ENCODE measurements around the gene KRT1. TPM values are rescaled to one million over a fixed set of nuclear protein-coding genes. Genes with fewer than 3 reads are reported as not detected.

The KRT1 gene
- total and polyA plus RNA-seq, 4 experiments from 2014 or later: 0.67 to 25.5 (median 21.0) TPM; not detected in 1

DNA sequence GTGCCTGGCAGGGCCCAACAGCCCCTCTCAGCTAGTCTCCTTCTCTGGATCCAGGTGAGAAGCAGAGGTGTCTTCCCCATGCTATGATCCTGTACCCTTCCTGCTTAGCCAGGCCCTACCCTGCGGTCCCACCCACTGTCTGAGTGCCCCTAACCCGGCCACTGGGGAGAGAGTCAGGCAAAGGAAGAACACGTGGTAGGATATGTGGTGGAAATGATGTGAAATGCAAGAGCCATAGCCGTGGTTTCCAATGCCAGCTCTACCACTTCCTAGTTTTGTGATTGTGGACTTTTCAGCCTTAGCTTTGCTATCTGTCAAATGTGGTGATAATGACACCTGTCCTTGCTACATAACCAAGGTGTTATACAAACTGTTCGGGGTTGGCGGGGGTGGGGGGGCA, 44.0 kb downstream of the KRT1 start:
- Histone ChIP-seq H3K27me3 (ENCODE audit: insufficient read depth, low read length) (no peaks in the 10 kb centered on the region), H3K4me3 (ENCODE audit: low read length in 2 of 2) (no peak overlapping the region), H3K4me1 (ENCODE audit: insufficient read depth, low read length) (peaks cover 10% of the 10 kb centered on the region), H3K9me3 (ENCODE audit: control insufficient read depth in 1 of 2, low read length in 2 of 2) (no peaks in the 10 kb centered on the region), H3K36me3 (ENCODE audit: insufficient read depth, low read length) (no peaks in the 10 kb centered on the region), H3K27ac (ENCODE audit: low read depth, low read length) (no peak overlapping the region)
- peaks cover 3 to 7% of the 10 kb centered on the region in 2 donors for H3K27me3 Mint-ChIP-seq
- no peaks in the 10 kb centered on the region for H3K36me3 Mint-ChIP-seq
- H3K4me1 Mint-ChIP-seq: peaks cover 6 to 39% (median 22%) of the 10 kb centered on the region in 4 donors
- no peak overlapping the region for H3K27ac Mint-ChIP-seq
- POLR2A ChIA-PET (ENCODE audit: partially characterized antibody): no interaction called here
- H3K9me3 Mint-ChIP-seq: peaks cover 0 to 2% (median 0%) of the 10 kb centered on the region in 8 donors
- H3K4me3 Mint-ChIP-seq: no peak overlapping the region
- DNase-seq: no peak
- intact Hi-C loops (cut with micrococcal nuclease): no loop called here
- CTCF ChIA-PET (ENCODE audit: partially characterized antibody): no interaction called here

DNA sequence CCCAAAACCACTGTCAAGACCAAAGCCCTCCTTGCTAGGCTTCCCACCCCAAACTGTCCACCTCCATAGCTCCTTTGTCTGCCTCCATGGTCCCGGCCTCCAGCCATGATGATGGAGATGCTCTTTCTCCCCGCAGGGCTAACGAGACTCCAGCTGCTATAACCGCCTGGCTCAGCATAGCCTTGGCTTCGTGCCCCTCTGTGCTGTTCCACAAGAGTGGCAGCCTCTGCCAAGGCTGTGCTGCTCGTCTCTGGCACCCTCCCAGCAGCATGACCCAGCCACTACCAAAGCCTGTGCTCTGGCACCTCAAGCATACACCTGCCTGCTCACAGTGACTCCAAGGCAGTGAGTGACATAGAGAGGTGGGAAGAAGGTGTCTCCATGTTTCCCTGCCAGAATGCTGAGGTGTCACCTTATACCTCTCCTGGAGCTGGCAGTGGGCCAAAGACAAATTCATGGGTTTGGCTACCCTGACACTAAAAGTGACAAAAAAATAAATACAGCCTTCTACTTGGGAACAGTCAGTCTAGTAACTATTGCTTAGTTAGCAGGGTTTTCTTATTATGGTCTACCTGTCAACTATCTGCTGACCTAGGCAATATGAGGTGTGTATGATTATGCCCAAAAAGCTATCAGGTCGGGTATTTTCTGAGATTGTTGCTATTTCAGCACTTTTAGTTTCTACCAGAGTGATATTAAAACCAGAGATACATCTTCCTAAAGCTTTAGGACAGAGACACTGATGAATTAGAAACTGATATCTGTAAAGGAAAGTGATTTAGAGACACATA, 45.7 kb downstream of the KRT1 start:
- Mint-ChIP-seq H3K36me3 (no peaks in the 10 kb centered on the region), H3K27me3 (peaks cover 3% of the 10 kb centered on the region in 2 donors), H3K4me1 (peaks cover 12 to 52% (median 33%) of the 10 kb centered on the region in 4 donors), H3K27ac (peak overlapping the region in 5 of 7 donors; percentile 28 to 85 (median 54)), H3K9me3 (peaks cover 0 to 1% (median 0%) of the 10 kb centered on the region in 8 donors), H3K4me3 (peak overlapping the region in 1 of 8 donors; percentile 54)
- Histone ChIP-seq H3K4me1 (ENCODE audit: insufficient read depth, low read length) (peaks cover 21% of the 10 kb centered on the region), H3K36me3 (ENCODE audit: insufficient read depth, low read length) (no peaks in the 10 kb centered on the region), H3K27ac (ENCODE audit: low read depth, low read length) (no peak overlapping the region), H3K4me3 (ENCODE audit: low read length in 2 of 2) (no peak overlapping the region), H3K27me3 (ENCODE audit: insufficient read depth, low read length) (no peaks in the 10 kb centered on the region), H3K9me3 (ENCODE audit: control insufficient read depth in 1 of 2, low read length in 2 of 2) (no peaks in the 10 kb centered on the region)
- intact Hi-C loops (cut with micrococcal nuclease): no loop called here
- ChIA-PET CTCF (ENCODE audit: partially characterized antibody) (interaction anchor here (0.6 to 2.2 kb wide), 5 partner anchors 13 to 51 kb away, joined by 3 to 20 read pairs (median 4); no protein-coding TSS in a partner anchor), POLR2A (ENCODE audit: partially characterized antibody) (interaction anchor here (1.0 to 5.1 kb wide), 3 partner anchors 11 to 18 kb away, joined by 3 to 20 read pairs (median 4); no protein-coding TSS in a partner anchor)
- no peak for DNase-seq

DNA sequence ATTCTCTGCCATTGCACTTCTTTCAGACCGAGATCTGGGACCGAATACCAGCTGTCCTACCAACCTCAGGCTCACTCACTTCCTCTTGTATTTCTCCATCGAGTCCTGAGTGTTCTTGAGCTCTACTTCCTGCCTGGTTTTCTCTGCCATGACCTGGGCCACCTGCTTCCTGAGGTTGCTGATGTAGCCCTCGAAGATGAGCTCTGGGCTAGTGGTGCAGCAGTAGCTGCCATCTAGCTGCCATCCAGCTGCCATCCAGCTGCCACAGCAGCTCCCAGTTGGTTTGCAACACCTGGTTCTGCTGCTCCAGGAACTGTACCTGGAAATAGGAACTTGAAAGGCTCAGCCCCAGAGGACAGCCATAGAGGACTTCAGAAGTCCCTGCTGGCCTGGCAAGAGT, 46.8 kb downstream of the KRT1 start:
- H3K4me1 ChIP-seq (ENCODE audit: insufficient read depth, low read length): peaks cover 21% of the 10 kb centered on the region
- Mint-ChIP-seq H3K27ac (peak overlapping the region in 5 of 7 donors; percentile 13 to 92 (median 39)), H3K36me3 (no peaks in the 10 kb centered on the region), H3K27me3 (peaks cover 1 to 3% of the 10 kb centered on the region in 2 donors), H3K4me1 (peaks cover 14 to 57% (median 34%) of the 10 kb centered on the region in 4 donors), H3K9me3 (peaks cover 0 to 2% (median 0%) of the 10 kb centered on the region in 8 donors), H3K4me3 (peak overlapping the region in 5 of 8 donors; percentile 1 to 58 (median 44))
- no peak overlapping the region for H3K27ac ChIP-seq (ENCODE audit: low read depth, low read length)
- intact Hi-C loops (cut with micrococcal nuclease): no loop called here
- H3K36me3 ChIP-seq (ENCODE audit: insufficient read depth, low read length): no peaks in the 10 kb centered on the region
- ChIA-PET CTCF (ENCODE audit: partially characterized antibody) (interaction anchor here (0.8 to 2.2 kb wide), 11 partner anchors 8 to 237 kb away, joined by 3 to 20 read pairs (median 4); no protein-coding TSS in a partner anchor), POLR2A (ENCODE audit: partially characterized antibody) (interaction anchor here (1.0 to 5.1 kb wide), 6 partner anchors 9 to 23 kb away, joined by 3 to 20 read pairs (median 6); no protein-coding TSS in a partner anchor)
- peak in 4 of 5 donors; percentile 21 to 40 (median 28) for DNase-seq
- no peak overlapping the region for H3K4me3 ChIP-seq (ENCODE audit: low read length in 2 of 2)
- H3K27me3 ChIP-seq (ENCODE audit: insufficient read depth, low read length): no peaks in the 10 kb centered on the region
- H3K9me3 ChIP-seq (ENCODE audit: control insufficient read depth in 1 of 2, low read length in 2 of 2): no peaks in the 10 kb centered on the region

DNA sequence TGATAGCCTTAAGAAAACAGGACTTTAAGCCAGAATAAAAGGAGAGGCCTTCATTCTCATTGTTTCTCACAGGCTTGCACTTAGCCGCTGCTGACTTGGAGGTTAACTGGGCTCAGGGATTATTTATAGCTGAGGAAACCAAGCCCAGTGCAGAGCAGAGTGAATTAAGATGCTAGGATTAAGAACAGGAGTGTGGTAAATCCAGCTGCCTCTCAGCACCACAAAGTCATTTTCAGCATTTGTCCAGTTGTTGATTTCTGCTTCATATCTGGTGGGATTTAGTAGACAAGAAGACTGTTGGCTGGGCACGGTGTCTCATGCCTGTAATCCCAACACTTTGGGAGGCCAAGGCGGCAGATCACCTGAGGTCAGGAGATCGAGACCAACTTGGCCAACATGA, 47.6 kb downstream of the KRT1 start:
- intact Hi-C loops (cut with micrococcal nuclease): no loop called here
- H3K4me3 Mint-ChIP-seq: no peak overlapping the region

DNA sequence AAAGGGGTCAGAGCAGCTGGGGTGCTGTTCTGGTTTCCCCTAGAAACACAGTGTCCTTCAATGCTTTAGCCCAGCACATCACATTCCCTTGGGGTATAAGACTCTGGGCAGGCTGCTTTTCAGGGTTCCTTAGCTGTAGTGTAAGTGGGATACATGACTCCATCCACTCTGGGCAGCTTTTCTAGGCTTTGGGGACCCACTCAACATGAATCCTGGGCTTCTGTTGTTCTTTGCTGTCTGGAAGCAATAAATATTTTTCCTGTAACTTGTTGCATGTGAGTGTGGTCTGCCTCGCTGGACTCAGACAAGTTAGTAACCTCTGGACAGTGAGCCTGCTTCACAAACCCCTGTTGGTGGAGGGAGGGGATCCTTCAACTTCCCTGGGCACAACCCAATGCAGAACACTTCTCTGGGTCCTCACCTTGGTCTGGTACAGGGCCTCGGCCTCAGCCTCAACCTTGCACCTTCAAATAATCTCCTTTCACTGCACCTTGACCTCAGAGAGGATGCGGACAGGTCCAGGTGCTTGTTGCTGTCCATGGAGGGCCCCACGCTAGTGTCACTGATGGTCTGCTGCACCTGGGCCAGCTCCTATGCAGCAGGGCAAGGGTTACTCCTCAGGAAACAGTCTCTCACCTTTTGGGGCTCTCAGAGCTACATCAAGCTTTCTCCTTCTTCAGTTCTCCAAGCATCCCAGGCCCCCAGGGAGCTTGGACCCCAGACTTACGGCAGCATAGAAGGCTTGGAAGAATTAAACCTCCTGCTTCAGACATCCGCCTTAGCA, 48.3 kb downstream of the KRT1 start:
- Histone ChIP-seq H3K27me3 (ENCODE audit: insufficient read depth, low read length) (no peaks in the 10 kb centered on the region), H3K4me3 (ENCODE audit: low read length in 2 of 2) (no peak overlapping the region), H3K36me3 (ENCODE audit: insufficient read depth, low read length) (no peaks in the 10 kb centered on the region), H3K4me1 (ENCODE audit: insufficient read depth, low read length) (peaks cover 21% of the 10 kb centered on the region), H3K27ac (ENCODE audit: low read depth, low read length) (no peak overlapping the region), H3K9me3 (ENCODE audit: control insufficient read depth in 1 of 2, low read length in 2 of 2) (no peaks in the 10 kb centered on the region)
- no peaks in the 10 kb centered on the region for H3K36me3 Mint-ChIP-seq
- ChIA-PET POLR2A (ENCODE audit: partially characterized antibody) (interaction anchor here (1.0 to 5.1 kb wide), 2 partner anchors 10 to 13 kb away, joined by 3 to 20 read pairs; no protein-coding TSS in a partner anchor), CTCF (ENCODE audit: partially characterized antibody) (no interaction called here)
- peaks cover 0 to 2% (median 0%) of the 10 kb centered on the region in 8 donors for H3K9me3 Mint-ChIP-seq
- peak overlapping the region in 2 of 7 donors; percentile 31 to 66 for H3K27ac Mint-ChIP-seq
- H3K27me3 Mint-ChIP-seq: peaks cover 1 to 2% of the 10 kb centered on the region in 2 donors
- intact Hi-C loops (cut with micrococcal nuclease): no loop called here
- no peak overlapping the region for H3K4me3 Mint-ChIP-seq
- H3K4me1 Mint-ChIP-seq: peaks cover 16 to 67% (median 37%) of the 10 kb centered on the region in 4 donors
- no peak for DNase-seq

More for the DNA sequence above, 47.6 kb downstream of the KRT1 start:
- POLR2A ChIA-PET (ENCODE audit: partially characterized antibody): interaction anchor here (1.0 to 5.1 kb wide), 6 partner anchors 10 to 22 kb away, joined by 3 to 20 read pairs (median 6); no protein-coding TSS in a partner anchor
- Histone ChIP-seq H3K4me1 (ENCODE audit: insufficient read depth, low read length) (peaks cover 21% of the 10 kb centered on the region), H3K9me3 (ENCODE audit: control insufficient read depth in 1 of 2, low read length in 2 of 2) (no peaks in the 10 kb centered on the region), H3K4me3 (ENCODE audit: low read length in 2 of 2) (no peak overlapping the region), H3K27ac (ENCODE audit: low read depth, low read length) (no peak overlapping the region), H3K36me3 (ENCODE audit: insufficient read depth, low read length) (no peaks in the 10 kb centered on the region), H3K27me3 (ENCODE audit: insufficient read depth, low read length) (no peaks in the 10 kb centered on the region)
- H3K4me1 Mint-ChIP-seq: peaks cover 15 to 59% (median 35%) of the 10 kb centered on the region in 4 donors
- H3K9me3 Mint-ChIP-seq: peaks cover 0 to 2% (median 0%) of the 10 kb centered on the region in 8 donors
- CTCF ChIA-PET (ENCODE audit: partially characterized antibody): interaction anchor here (1.1 to 2.2 kb wide), 5 partner anchors 21 to 238 kb away, joined by 3 to 20 read pairs (median 4); no protein-coding TSS in a partner anchor
- H3K36me3 Mint-ChIP-seq: no peaks in the 10 kb centered on the region
- no peak for DNase-seq
- peak overlapping the region in 3 of 7 donors; percentile 13 to 90 (median 31) for H3K27ac Mint-ChIP-seq
- peaks cover 1% of the 10 kb centered on the region in 2 donors for H3K27me3 Mint-ChIP-seq

DNA sequence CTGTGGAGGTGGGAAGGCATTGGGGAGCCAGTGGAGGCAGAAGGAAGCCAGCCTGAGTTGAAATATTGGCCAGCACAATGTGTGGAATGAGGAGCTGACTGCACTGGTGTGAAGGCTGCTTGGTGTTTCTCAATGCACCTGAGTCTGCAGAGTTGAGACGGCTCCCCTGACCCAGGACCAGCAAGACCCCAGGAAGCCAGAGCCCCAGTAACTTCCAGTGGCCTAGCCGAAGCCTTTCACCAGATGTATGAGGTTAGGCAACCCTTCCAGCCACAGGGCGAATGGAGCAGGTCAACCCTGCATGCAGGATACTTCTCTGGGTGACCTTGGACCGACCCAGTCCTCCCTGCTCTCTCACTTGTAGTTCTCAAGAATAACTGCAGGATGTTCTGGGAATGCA, 48.9 kb downstream of the KRT1 start:
- H3K9me3 ChIP-seq (ENCODE audit: control insufficient read depth in 1 of 2, low read length in 2 of 2): no peaks in the 10 kb centered on the region
- H3K36me3 Mint-ChIP-seq: no peaks in the 10 kb centered on the region
- H3K27me3 ChIP-seq (ENCODE audit: insufficient read depth, low read length): no peaks in the 10 kb centered on the region
- H3K27me3 Mint-ChIP-seq: peaks cover 1 to 3% of the 10 kb centered on the region in 2 donors
- peaks cover 21% of the 10 kb centered on the region for H3K4me1 ChIP-seq (ENCODE audit: insufficient read depth, low read length)
- ChIA-PET POLR2A (ENCODE audit: partially characterized antibody) (interaction anchor here (1.1 to 5.1 kb wide), 2 partner anchors 14 to 20 kb away, joined by 4 to 20 read pairs; no protein-coding TSS in a partner anchor), CTCF (ENCODE audit: partially characterized antibody) (no interaction called here)
- DNase-seq: no peak
- H3K36me3 ChIP-seq (ENCODE audit: insufficient read depth, low read length): no peaks in the 10 kb centered on the region
- intact Hi-C loops (cut with micrococcal nuclease): no loop called here
- no peak overlapping the region for H3K4me3 ChIP-seq (ENCODE audit: low read length in 2 of 2)
- H3K9me3 Mint-ChIP-seq: peaks cover 0 to 2% (median 0%) of the 10 kb centered on the region in 8 donors
- peak overlapping the region in 2 of 7 donors; percentile 14 to 53 for H3K27ac Mint-ChIP-seq
- peak overlapping the region in 4 of 8 donors; percentile 10 to 59 (median 40) for H3K4me3 Mint-ChIP-seq
- no peak overlapping the region for H3K27ac ChIP-seq (ENCODE audit: low read depth, low read length)
- peaks cover 16 to 69% (median 38%) of the 10 kb centered on the region in 4 donors for H3K4me1 Mint-ChIP-seq

Measured in CD4-positive, alpha-beta memory T cell (primary cell).